H1 (cell line): ENCODE data around the gene BCO1. TPM values are rescaled to one million over a fixed set of nuclear protein-coding genes. Genes with fewer than 3 reads are reported as not detected.

Experiments used
- CHD2 ChIP-seq: IDR thresholded peaks from 2 replicates; pipeline ENCODE4 v1.6.1; 2012; ENCODE audit warnings: low read length, improper control_type of control experiment
- E2F6 ChIP-seq: IDR thresholded peaks from 2 replicates; pipeline ENCODE4 v1.6.1; 2012; ENCODE audit warnings: inconsistent platforms
- GTF2F1 ChIP-seq: IDR thresholded peaks from 2 replicates; pipeline ENCODE4 v1.6.1; 2012; ENCODE audit warnings: low read depth, low read length, improper control_type of control experiment, borderline replicate concordance
- POLR2A ChIP-seq, 2 experiments: IDR thresholded peaks; 1 replicate in 1 of 2; 2 replicates in 1 of 2; pipeline ENCODE4 v1.6.1; 2011; ENCODE audit warnings: low read depth in 2 of 2, low read length in 2 of 2, mild to moderate bottlenecking in 2 of 2; ENCODE audit errors: control extremely low read depth in 1 of 2
- SIRT6 ChIP-seq: IDR thresholded peaks from one replicate; pipeline ENCODE4 v1.7.1; 2012; ENCODE audit warnings: low read length, inconsistent platforms
- polyA plus RNA-seq, 7 experiments: library from polyadenylated mRNA; depleted of rRNA in 3 of 7; stranded (reverse) in 5 of 7; unstranded in 2 of 7; fragments of >200 nt in 5 of 7; fragments of 200-250 nt in 2 of 7; gene quantifications; 1 replicate in 5 of 7; 2 replicates in 1 of 7; 4 replicates in 1 of 7; pipeline versions ENCODE4 v1.2.1 to v1.2.3, GENCODE V29; 2011 to 2013; ENCODE audit warnings: missing spikeins in 2 of 7, mixed read lengths in 2 of 7
- total RNA-seq: library from RNA; stranded (reverse); fragmentation: NEBNext Ultra II Directional; extraction: Animal tissue kit (Norgen Biotek cat#: 25700); gene quantifications from 2 replicates; pipeline ENCODE4 v1.2.1, GENCODE V29; 2021

The BCO1 gene
- total and polyA plus RNA-seq, 2 of the 8 experiments (the other 6 are each of a cell fraction or from before 2014, with no cell fraction given): 0.21 TPM; not detected in 1

DNA sequence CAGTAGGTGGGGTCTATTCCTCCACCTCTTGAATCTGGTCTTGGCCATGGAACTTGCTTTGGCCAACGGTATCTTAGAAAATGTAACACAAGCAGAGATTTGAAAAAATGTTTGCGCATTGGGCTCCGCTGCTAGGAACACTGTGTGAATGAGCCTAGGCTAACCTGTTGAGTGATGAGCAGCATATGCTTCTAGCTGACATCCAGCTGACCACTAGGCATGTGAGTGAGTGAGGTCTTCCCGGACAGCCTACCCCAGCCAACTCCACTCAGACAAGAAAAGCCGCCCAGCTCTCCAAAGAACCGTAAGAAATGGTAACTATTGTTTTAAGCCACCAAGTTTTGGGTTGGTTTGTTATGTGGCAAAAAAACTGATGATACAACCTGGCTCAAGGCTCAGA, 31.4 kb upstream of the BCO1 start (continued):
- TF ChIP-seq GTF2F1 (no peak), CHD2 (no peak), SIRT6 (no peak), E2F6 (no peak), POLR2A (IDR thresholded peaks at IDR 0.05; ENCODE audit: control extremely low read depth in 1 of 2, low read depth in 2 of 2, low read length in 2 of 2) (no peak)
